ENCODE measurements around the gene KCNJ6. TPM values are rescaled to one million over a fixed set of nuclear protein-coding genes. Genes with fewer than 3 reads are reported as not detected.

KCNJ6 gene
- total and polyA plus RNA-seq, 8 donors, result under 0.01 to 1.3 (median 0.29) TPM; not detected in 3

- Histone ChIP-seq H3K27ac (no peak overlapping the region), H3K27me3 (no peaks in the 10 kb centered on the region), H3K4me1 (no peaks in the 10 kb centered on the region), H3K36me3 (no peaks in the 10 kb centered on the region), H3K9me3 (peaks cover 0 to 9% (median 3%) of the 10 kb centered on the region in 4 donors), H3K4me3 (no peak overlapping the region)
- intact Hi-C loops (cut with DNase I; ENCODE audit: low total_unique reads), result no loop called here
- DNase-seq, result peak in 1 of 2 donors; percentile 46
- TF ChIP-seq POLR2A (IDR thresholded peaks at IDR 0.05) (no peak), EP300 (IDR thresholded peaks at IDR 0.05) (no peak), CTCF (IDR thresholded peaks at IDR 0.05) (no peak), POLR2AphosphoS5 (IDR thresholded peaks at IDR 0.05) (no peak)
- 70 to 74% (median 72%) methylated on average over 6 of the region's 6 CpGs for WGBS, 5 donors
Measured at GRCh38 chr21:37682966-37683365, 233.3 kb downstream of the KCNJ6 start.

GRCh38 chr21:37677006-37677405 lies 239.3 kb downstream of the KCNJ6 start:
- peaks cover 5 to 14% (median 9%) of the 10 kb centered on the region in 4 donors for H3K4me1 ChIP-seq
- no peaks in the 10 kb centered on the region for H3K36me3 ChIP-seq
- no peak for DNase-seq
- no peak overlapping the region for H3K27ac ChIP-seq
- no peak overlapping the region for H3K4me3 ChIP-seq
- 87 to 92% (median 89%) methylated on average over 3 to 4 of the region's 4 CpGs for WGBS, 5 donors
- intact Hi-C loops (cut with DNase I; ENCODE audit: low total_unique reads), result no loop called here
- TF ChIP-seq CTCF (IDR thresholded peaks at IDR 0.05) (no peak), POLR2A (IDR thresholded peaks at IDR 0.05) (no peak), EP300 (IDR thresholded peaks at IDR 0.05) (no peak), POLR2AphosphoS5 (IDR thresholded peaks at IDR 0.05) (no peak)
- peaks cover 0 to 9% (median 3%) of the 10 kb centered on the region in 4 donors for H3K9me3 ChIP-seq
- H3K27me3 ChIP-seq, result peaks cover 0 to 33% (median 0%) of the 10 kb centered on the region in 3 donors

- no peaks in the 10 kb centered on the region for H3K36me3 ChIP-seq
- H3K27me3 ChIP-seq, result peaks cover 0 to 33% (median 0%) of the 10 kb centered on the region in 3 donors
- 12 to 27% (median 19%) methylated on average over 15 to 35 of the region's 35 CpGs for WGBS, 5 donors
- peak; percentile 71 to 85 for DNase-seq
- H3K27ac ChIP-seq, result no peak overlapping the region
- peaks cover 0 to 9% (median 3%) of the 10 kb centered on the region in 4 donors for H3K9me3 ChIP-seq
- intact Hi-C loops (cut with DNase I; ENCODE audit: low total_unique reads), result no loop called here
- H3K4me1 ChIP-seq, result peaks cover 5 to 14% (median 9%) of the 10 kb centered on the region in 4 donors
- TF ChIP-seq CTCF (IDR thresholded peaks at IDR 0.05), result peak in 6 of 7 experiments; percentile 42 to 94 (median 72)
- no peak for TF ChIP-seq EP300 (IDR thresholded peaks at IDR 0.05)
- H3K4me3 ChIP-seq, result peak overlapping the region in 3 of 4 donors; percentile 15 to 28 (median 18)
Measured at GRCh38 chr21:37675202-37675801, 241.0 kb downstream of the KCNJ6 start.

GRCh38 chr21:37673801-37674575 lies 242.3 kb downstream of the KCNJ6 start:
- TF ChIP-seq POLR2AphosphoS5 (IDR thresholded peaks at IDR 0.05) (peak in 1 of 3 donors; percentile 53), POLR2A (IDR thresholded peaks at IDR 0.05) (no peak), EP300 (IDR thresholded peaks at IDR 0.05) (no peak)
- 63 to 79% (median 67%) methylated on average over 7 to 9 of the region's 9 CpGs for WGBS, 5 donors
- Histone ChIP-seq H3K9me3 (peaks cover 0 to 6% (median 2%) of the 10 kb centered on the region in 4 donors), H3K4me3 (no peak overlapping the region), H3K27ac (peak overlapping the region in 1 of 5 donors; percentile 48), H3K36me3 (no peaks in the 10 kb centered on the region), H3K27me3 (peaks cover 0 to 33% (median 0%) of the 10 kb centered on the region in 3 donors), H3K4me1 (peaks cover 5 to 14% (median 9%) of the 10 kb centered on the region in 4 donors)
- DNase-seq, result peak in 1 of 2 donors; percentile 44
- intact Hi-C loops (cut with DNase I; ENCODE audit: low total_unique reads), result no loop called here
